Fibroblast of gingiva (primary cell): ENCODE data around the gene LGR5.
"Not testable (repeated sequence)": the region's sequence is repeated elsewhere in the genome, so short reads cannot be mapped to it uniquely, and the experiment has no call there.

ENCODE experiments used
- DNase-seq: peaks from one replicate; pipeline ENCODE4 v3.0.0-alpha.2; 2011; ENCODE audit warnings: low read depth

LGR5 gene

DNA sequence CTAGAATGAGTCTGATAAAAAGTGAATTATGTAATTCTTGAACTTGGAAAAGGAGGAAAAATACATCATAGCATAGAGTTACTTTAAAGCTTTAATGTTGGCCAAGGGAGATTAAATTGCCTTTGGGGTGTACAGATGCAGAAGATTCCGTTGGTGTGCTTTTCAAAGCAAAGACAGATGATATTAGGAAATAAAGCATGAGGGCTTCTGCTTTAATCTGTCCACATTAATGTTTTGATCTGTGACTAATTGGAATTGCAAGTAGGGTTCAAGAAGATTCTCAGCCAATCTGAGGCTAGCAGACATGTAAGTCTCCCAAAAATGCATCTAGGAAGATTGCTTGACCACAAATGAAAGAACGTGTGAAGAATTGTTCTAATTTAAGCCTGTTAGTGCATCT, 35.2 kb downstream of the LGR5 start:
- DNase-seq = no peak

DNA sequence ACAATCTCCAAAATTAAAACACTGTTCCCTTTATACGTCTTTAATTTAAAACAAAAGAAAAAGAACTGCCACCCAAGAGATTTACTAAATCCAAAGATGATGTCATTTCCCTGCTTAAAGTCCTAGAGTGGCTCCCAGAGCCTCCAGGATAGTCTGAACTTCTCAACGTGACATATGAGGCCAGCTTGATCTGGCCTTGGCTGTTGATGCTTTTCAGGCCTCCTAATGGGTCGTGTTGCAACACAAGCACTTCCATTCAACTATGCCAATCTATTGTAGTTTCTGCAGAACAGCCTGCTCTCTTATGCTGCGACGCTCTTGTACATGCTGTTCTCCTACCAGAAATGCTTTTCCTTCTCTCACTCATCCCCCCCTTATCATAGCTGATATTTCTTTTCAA, 35.7 kb downstream of the LGR5 start:
- peak; percentile 81 for DNase-seq

DNA sequence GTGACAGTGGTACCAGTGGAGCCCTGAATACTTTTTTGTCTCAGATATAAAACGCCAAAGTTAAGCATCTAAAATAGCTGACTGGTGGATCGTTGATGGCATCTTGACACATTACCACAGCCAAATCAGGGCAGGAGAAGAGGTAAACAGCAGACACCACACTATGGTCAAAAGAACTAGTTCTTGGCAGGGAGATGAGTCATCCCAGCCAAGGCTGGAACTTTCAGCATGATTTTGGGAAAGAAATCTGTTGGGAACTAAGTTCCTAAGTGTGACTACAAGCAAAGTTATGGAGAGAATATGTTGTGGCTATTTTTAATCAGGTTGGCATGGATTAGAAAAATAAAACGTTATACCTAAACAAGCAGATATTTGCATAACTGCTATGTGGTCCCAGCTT, 36.9 kb downstream of the LGR5 start:
- DNase-seq = peak; percentile 89

DNA sequence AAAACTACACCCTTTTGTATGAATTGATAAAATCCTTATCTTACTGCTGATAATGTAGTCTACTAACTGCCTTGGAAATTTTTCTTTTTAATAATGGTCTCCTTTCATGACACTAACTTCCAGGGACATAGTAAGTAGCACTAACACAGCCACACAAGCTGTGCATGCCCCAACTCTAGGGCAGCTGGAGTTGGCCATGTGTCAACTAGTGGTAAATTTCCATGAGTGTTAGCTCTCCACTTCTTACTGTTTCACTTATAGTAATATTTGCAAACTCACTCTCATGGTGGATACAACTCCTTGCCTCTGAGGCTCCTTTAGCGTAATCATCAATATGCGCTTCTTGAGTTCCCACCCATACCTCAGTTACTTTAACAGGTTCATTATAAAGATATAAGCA, 38.0 kb downstream of the LGR5 start:
- DNase-seq = no peak

DNA sequence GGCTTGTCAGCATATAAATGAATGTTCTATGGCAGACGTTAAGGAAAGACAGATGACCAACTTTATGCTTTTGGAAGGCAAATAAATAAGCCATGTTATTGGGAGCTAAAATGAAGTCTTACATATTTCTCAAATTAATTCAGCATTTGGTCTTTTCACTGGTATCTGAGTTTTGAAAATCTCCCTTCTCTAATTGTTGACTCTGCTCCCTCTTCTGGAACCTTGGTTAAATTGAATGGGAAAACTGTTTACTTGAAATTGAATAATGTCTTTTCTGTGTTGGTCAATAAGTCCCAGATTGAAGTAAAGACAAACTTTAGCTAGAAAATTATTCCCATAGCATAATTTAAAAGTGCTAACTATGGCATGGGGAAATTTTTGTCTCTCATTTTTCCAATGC, 38.7 kb downstream of the LGR5 start:
- no peak for DNase-seq

DNA sequence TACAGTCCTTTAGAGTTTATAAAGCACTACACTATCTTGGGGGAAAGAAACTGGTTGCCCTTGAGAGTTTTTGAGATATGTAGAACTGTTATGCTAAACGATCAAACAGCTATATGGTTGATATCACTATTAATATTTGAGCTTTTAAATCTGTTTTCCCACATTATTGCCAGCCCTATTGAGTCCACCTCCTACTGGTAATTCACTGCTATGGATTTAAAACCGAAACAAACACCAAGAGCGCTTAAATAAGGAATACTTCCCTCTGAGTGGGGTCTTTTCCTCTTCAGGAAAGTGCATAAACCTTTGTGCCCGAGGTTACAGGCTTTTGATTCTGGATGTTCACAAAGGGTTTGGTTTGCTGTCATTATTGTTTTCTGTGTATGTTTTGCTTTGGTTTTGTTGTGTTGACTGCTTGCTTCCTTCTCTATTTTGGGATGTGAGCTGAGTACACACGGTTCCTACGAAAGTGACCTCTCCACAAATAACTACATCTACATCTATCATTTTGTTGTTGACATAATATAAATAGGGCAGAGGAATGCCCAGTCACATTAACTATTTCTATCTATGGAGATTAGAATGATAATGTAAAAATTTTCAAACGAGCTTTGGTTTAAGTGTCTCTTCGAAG, 44.8 kb downstream of the LGR5 start:
- no peak for DNase-seq

DNA sequence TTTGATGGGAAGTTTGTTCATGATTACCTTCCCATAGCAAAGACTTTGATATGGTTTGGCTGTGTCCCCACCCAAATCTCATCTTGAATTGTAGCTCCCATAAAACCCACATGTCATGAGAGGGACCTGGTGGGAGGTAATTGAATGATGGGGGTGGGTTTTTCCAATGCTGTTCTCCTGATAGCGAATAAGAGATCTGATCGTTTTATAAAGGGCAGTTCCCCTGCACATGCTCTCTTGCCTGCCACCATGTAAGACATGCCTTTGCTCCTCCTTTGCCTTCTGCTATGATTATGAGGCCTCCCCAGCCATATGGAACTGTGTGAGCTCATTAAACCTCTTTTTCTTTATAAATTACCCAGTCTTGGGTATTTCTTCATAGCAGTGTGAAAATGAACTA, 51.2 kb downstream of the LGR5 start:
- not testable (repeated sequence) for DNase-seq

DNA sequence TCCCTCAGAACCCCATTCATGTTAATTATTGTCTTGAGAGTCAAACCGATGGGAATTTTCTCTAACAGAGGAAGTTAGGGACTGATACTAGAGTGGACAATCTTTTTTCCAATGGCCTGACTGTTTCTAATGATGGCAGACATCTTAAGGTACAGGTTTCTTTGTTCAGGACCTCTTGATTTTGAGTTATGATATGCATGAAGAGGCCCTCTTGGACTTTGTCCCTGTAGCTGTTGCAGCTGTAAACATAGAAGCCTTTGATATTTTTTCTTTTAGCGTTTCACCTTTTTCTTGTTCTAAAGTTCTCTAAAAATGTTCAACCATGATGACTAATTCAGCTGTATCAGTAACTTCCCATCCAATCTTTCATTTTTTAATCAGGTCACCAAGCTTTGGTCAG, 53.0 kb downstream of the LGR5 start:
- no peak for DNase-seq

DNA sequence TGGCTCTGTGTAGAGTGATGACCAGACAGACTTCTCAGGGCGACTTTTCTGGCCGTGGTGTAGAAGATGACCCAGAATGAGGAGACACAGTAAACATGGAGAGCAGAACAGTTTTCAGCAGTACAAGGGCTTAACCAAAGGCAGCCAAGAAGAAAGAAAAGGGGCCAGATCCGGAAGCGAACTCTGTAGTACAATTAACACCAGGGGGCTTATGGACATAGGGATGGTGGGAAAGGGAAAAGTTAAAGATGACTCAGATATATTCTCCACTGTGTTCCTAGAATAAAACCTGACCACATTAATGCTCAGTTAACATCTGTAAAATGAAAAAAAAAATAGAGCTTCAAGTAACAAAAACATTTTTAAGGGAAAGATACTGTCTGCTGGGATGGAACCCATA, 60.2 kb downstream of the LGR5 start:
- DNase-seq = no peak

DNA sequence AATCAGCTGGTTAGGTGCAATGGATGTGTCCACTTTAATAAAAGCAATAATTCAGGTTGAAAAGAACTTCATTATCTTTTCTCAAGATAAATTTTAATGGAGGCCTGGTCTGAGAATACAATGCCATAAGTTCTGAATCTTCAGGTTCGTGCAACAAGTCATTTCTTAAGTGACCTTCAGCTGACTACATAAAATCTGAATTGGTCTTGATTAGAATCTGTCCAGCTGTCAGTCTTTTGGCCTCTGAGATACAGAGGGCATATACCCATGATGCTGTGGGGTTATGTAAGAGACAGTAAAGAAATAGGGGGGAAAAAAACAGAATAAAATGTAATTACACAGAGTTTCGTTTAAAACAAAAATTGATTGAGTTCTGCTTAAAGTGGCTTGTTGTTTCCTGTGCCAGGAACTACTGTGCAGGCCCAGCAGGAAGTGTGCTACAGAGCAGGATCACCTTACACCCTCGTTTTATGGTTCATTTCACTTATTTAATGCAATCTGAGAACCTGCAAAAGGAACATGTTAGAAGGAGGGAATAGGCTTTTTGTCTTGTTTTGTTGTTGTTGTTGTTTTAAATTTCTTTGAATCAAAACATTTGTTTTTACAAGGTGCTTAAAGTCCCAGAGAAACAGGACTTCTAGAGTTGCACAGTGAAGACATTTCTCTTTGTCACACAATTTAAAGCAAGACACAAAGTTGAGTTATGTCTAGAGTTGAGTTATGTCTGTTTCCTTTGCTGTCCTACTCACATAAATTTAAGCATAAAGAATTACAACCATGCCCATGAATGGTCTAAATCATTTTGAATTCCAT, 64.2 kb downstream of the LGR5 start:
- no peak for DNase-seq

DNA sequence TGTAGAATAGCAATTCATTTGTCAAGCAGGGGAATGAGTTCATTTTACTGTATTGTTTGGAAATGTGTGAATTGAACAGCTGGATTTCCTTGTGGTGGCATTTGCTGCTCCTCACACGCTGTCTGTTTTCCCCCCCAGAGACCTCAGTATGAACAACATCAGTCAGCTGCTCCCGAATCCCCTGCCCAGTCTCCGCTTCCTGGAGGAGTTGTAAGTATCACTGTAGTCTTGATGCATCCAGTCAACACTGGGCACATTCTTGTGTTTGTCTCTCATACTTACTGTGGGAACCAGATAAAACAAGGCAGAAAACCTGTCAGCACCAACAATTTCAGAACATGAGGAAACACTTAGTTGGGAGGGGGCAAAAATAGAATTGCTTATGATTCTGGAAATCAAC, 64.9 kb downstream of the LGR5 start:
- DNase-seq = no peak

DNA sequence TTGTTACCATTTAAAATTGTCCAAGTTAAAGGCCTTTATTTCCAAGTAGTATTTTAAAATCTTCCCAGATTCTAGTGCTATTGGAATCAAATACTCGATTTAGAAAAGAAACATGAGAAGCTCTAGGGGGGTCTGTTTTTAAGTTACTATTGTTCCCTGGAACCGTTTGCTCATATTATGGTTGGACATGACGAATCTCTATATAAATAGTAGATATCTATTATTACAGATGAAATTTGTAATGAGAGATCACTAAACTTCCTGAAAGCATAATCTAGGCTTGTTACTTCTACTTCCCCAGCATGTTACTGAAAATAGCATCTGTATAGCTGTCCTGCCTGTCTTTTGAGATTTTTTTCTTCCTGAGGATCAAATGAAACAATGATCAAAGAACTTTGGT, 70.1 kb downstream of the LGR5 start:
- no peak for DNase-seq

DNA sequence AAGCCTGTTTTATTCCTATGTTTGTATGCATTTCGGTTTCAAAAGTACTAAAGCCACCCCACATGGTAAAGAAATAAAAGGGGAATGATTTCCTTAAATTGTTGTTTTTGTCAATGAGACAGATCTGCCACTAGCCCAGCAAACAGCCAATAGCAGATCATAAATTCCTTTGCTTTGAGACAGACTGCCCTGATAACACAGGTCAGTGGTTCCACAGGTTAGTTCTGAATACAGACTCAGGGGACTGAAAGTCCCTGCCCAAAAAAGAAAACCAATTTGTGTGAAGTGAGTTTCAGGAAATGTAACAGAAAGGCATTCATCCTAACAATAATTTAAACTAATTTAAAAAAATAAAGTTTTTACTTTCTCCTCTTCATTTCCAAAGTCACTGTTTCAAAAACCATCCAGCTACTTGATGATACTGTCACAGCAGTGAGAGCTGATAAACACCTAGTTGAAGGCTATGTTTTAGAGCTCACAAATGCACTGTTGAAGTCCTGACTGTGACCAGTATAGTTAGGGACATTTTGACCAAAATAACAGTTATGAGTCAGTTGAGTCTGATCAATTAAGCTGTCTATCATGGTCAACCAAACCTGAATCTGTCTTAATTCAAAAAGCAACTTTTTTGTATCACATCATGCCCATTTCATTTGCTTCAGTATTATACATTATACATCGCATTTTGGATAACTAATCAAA, 77.7 kb downstream of the LGR5 start:
- DNase-seq = no peak

DNA sequence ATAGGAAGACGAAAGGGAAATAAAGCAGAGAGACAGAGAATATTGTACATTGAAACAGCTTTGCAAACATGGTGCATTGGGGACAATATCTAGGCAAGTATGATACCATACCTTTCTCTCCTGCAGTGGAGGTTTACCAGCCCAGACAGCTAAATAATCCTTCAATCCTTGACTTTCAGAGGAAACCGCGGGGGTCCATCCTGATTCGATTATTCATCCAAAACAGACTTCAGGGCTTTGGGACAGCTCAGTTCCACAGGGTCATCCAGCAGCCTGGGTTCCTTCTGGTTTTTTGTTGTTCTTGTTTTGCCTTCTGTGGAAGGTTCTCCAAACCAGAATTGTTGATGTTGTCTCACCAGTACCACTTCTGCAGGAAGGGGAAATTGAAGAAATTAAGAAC, 81.5 kb downstream of the LGR5 start:
- no peak for DNase-seq

DNA sequence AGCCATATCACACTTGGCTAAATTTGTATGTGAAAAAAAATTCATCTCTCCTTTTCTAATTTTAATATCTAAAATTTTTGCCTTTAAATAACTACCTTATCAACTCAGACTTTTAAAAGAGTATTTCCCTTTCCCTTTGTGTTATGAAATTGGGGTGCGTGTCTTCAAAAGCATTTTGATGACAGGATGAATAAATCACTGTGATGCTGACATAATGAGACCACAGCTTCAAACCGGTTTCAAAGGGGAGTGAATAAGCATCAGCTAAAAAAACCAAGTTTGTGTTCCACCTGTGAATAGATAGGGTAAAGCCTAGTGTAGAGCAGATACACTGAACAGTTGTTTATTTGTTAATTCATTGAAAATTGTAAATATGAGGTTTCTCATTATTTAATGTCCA, 85.0 kb downstream of the LGR5 start:
- no peak for DNase-seq

DNA sequence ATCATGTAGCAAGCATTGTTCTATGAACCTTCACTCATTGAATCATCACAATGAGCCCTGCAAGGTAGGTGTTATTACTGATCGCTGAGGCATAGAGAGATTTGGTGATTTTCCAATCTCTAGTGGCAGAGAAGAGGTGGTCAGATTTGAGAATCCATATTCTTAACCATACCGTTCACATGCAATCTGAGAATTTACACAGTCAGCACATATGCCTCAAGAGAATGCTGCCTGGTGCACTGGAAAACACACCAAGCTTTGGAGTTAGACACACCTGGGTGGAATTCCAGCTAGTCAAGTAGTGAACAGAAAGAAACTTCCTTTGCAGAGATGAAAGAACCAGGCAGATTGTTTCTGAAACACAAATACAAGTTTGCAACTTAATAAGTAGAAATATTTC, 94.1 kb downstream of the LGR5 start:
- no peak for DNase-seq

DNA sequence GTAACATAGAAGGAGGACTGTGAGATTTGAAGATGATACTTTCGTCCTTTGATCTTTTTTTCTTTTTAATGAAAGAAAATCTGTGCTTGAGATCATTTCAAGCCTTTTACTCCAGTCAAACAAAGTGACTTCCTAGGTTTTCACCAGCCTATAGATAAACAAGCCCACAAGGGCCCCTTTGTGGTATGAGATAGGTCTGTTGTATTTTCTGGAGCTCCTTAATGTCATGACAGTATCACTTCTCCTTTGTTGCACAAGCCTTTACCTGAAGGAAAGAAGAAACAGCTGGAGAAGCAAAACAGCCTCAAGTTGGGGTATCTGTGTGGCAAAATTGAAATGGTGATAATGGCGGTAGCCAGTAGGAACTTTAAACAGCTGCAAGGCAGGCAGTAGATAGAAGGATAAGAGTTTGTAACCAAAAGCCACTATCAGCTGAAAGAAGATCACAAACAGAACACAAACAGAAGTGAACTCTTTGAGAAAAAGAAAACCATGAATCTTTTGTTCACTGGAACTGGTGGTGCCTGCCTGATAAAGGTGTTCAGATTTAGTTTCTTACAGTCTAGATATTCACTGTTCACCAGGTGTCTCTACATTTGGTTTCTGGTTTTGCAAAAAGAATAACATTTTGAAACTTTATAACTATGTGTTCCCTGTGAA, 96.8 kb downstream of the LGR5 start:
- DNase-seq = no peak

DNA sequence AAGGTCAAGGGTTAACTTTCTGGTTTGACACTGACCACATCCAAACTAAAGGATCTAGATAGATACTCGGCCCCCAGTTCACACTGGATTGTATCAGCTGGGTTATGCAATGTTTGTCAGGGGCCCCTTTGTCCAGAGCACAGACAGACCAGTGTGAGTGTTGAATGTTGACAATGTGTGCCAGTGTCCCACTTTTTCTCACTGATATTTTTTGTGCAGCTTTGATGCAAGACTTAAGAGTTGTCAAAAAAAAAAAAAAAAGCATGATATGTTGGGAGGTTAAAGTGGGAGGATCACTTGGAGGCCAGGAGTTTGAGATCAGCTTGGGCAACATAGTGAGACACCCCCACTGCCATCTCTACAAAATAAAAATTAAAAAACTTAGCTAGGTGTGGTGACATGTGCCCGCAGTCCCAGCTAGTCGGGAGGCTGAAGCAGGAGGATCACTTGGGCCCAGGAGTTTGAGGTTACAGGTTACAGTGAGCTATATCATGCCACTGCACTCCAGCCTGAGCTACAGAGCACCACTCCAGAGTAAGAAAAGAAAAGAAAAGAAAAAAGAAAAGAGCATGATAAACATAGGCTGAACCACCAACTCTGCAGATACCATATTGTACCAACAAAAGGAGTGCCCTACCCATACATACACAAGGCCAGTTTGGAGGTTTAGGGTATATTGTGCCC, 97.5 kb downstream of the LGR5 start:
- no peak for DNase-seq

DNA sequence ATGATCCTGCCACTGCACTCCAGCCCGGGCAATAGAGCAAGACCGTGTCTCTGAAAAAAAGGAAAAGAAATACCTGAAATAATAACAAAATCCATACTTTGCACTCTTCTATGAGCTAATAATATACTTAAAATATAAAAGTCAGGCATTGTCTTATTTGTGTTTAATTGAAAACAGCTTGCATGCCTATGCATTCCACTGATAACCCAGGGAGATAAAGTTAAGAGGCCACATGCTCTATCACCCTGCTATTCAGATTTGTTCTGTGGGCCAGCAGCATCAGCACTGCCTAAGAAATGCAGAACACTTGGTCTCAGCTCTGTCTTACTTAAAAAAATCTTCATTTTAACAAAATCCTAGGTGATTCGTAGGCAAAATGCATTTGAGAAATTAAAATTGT, 99.2 kb downstream of the LGR5 start:
- no peak for DNase-seq

DNA sequence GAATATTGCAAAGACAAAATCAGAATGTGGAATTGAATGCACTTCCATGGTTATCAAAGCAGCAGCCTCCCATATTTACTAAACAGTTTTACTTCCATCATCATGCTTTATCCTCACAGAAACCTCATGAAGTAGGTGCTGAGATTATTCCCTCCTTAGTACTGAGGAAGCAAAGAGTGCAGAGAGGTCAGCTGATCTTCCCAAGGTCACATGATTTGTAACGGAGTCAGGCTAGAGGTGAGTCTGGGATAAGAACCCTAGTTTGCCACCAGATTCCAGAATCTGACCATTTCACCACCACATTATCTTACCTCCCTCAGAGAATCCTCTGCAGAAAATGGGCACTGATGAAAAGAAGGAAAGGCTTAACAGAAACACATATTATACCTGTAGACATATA, 102.0 kb downstream of the LGR5 start:
- no peak for DNase-seq

DNA sequence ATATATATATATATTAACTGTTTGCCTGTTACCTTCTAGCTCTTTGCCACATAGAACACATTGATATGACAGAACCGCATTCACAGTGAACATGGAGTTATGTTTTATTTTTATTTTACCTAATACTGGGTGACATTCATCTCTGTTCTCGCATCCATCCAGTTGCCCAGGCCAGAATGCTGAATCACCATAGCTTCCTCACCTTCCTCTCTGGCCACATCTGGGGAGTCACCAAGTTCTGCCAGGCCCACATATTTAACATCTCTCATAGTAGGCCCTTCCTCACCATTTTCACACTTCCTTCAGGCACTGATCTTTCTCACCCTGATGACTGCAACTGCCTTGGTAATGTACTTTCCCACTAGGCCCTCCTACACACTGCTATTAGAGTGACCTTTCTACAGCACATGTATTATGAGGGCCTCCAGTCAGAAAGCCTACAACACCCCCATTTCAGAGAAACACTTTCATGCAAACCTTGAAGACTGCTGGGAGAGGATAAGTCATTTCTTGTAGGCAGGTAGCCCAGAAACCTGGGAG, 106.8 kb downstream of the LGR5 start:
- no peak for DNase-seq

DNA sequence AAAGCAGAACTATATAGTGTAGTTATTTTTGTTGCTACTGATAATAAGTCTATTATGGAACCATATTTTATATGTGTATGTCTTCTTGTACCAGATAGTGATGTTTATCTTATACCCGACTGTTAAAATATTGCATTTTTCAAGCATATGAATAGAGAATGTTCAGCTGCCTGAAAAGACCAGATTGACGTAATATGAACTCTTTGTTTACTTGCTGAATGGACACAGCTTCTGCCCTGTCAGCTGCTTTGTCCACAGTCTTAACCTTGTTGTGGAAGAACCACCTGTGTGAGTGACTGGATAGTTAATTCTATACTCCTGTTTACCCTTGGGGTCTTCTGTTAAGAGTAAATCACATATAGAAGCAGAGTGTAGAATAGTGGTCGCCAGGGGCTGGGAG, 109.3 kb downstream of the LGR5 start:
- DNase-seq = no peak
